Mesodermal cell (in vitro differentiated cells): ENCODE measurements around the gene KIF1C.

Experiments
- H3K27ac ChIP-seq: 2 replicates; pipeline ENCODE4 v1.7.0; 2013; ENCODE audit warnings: mild to moderate bottlenecking, low read depth, low read length, moderate library complexity; ENCODE audit not compliant: severe bottlenecking
- H3K36me3 ChIP-seq: 2 replicates; pipeline ENCODE4 v1.7.1; 2013; ENCODE audit warnings: mild to moderate bottlenecking, low read length, moderate library complexity; ENCODE audit not compliant: control insufficient read depth, insufficient read depth
- H3K4me1 ChIP-seq: one replicate; pipeline ENCODE4 v1.7.1; 2013; ENCODE audit warnings: mild to moderate bottlenecking, low read length; ENCODE audit not compliant: insufficient read depth, control insufficient read depth, poor library complexity, severe bottlenecking
- H3K4me3 ChIP-seq: 2 replicates; pipeline ENCODE4 v1.7.0; 2013; ENCODE audit warnings: low read length, control low read depth, mild to moderate bottlenecking; ENCODE audit not compliant: insufficient read depth, poor library complexity, severe bottlenecking; ENCODE audit errors: extremely low read depth
- H3K9me3 ChIP-seq: 2 replicates; pipeline ENCODE4 v1.7.1; 2013; ENCODE audit warnings: mild to moderate bottlenecking, low read length, moderate library complexity; ENCODE audit not compliant: control insufficient read depth
- WGBS, 2 experiments: methylation state at CpG; one replicate each; pipeline ENCODE4 v1.1.5; 2013; ENCODE audit warnings: missing lambda C conversion rate in 2 of 2; ENCODE audit not compliant: insufficient coverage in 2 of 2; 5-methylcytosine and 5-hydroxymethylcytosine counted together

Gene KIF1C

GRCh38 chr17:5031365-5032082 lies 33.8 kb downstream of the KIF1C start:
- WGBS, 2 experiments: 9 to 18% methylated on average over 14 to 17 of the region's 48 CpGs
- Histone ChIP-seq H3K36me3 (no peaks in the 10 kb centered on the region), H3K27ac (no peak overlapping the region), H3K4me3 (peak overlapping the region; percentile 25), H3K4me1 (no peaks in the 10 kb centered on the region), H3K9me3 (no peaks in the 10 kb centered on the region)

DNA sequence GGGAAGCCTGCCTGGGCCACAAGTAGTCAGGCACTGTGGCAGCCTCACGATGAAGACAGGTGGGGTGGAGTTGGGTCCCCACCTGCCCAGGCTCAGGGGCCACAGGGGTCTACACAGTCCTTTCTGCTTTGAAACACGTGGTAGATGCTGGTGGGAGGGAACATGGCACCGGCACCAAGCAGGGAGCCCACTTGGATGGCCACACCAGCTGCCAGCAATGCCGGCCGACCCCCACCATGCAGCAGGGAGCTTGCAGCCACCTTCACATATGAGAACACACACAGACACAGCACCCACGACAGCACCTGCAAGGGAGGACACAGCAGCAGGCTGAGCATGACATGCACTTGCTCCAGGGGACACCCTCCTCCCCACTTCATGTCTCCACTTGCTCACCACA lies 35.1 kb downstream of the KIF1C start:
- Histone ChIP-seq H3K4me3 (no peak overlapping the region), H3K4me1 (no peaks in the 10 kb centered on the region), H3K9me3 (no peaks in the 10 kb centered on the region), H3K27ac (no peak overlapping the region), H3K36me3 (no peaks in the 10 kb centered on the region)
- 100% methylated on average over 3 of the region's 6 CpGs for WGBS, 2 experiments

GRCh38 chr17:5033352-5034015 lies 35.7 kb downstream of the KIF1C start:
- no peaks in the 10 kb centered on the region for H3K4me1 ChIP-seq
- 88 to 92% methylated on average over 12 of the region's 13 CpGs for WGBS, 2 experiments
- no peaks in the 10 kb centered on the region for H3K36me3 ChIP-seq
- H3K27ac ChIP-seq: no peak overlapping the region
- H3K9me3 ChIP-seq: no peaks in the 10 kb centered on the region
- H3K4me3 ChIP-seq: no peak overlapping the region

GRCh38 chr17:5034063-5034462 lies 36.3 kb downstream of the KIF1C start:
- H3K36me3 ChIP-seq: no peaks in the 10 kb centered on the region
- no peak overlapping the region for H3K4me3 ChIP-seq
- H3K27ac ChIP-seq: no peak overlapping the region
- H3K4me1 ChIP-seq: no peaks in the 10 kb centered on the region
- no peaks in the 10 kb centered on the region for H3K9me3 ChIP-seq
- WGBS, 2 experiments: 93 to 100% methylated on average over 2 to 4 of the region's 5 CpGs

DNA sequence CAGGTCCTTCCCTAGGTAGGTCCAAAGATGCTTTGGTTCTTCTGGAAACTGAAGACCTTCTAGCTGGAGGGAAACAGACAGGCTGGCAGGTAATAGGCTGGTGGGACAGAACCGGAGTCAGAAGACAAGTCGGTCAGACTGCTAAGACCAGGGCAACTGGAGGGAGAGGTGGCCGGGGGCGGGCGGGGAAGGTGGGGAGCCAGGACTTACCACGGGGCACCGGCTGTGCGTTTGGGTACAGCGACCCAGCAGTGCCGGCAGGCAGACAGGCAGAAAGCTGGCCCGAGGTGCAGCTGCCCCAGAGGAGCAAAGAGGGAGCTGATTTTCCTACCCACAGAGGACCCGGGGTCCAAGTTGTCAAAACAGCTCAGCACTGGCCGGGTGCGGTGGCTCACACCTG lies 36.9 kb downstream of the KIF1C start:
- Histone ChIP-seq H3K4me3 (no peak overlapping the region), H3K4me1 (no peaks in the 10 kb centered on the region), H3K27ac (no peak overlapping the region), H3K9me3 (no peaks in the 10 kb centered on the region), H3K36me3 (no peaks in the 10 kb centered on the region)
- whole genome bisulfite sequencing, 2 experiments: 77 to 94% methylated on average over 11 to 14 of the region's 14 CpGs

- Histone ChIP-seq H3K9me3 (peaks cover 1% of the 10 kb centered on the region), H3K4me3 (no peak within 1 kb of the TSS), H3K36me3 (no peaks in the 10 kb centered on the region), H3K27ac (no peak within 1 kb of the TSS), H3K4me1 (no peaks in the 10 kb centered on the region)
- 13 to 21% methylated on average over 14 to 17 of the region's 24 CpGs for WGBS, 2 experiments
These were observed 37.6 kb downstream of the KIF1C start, which contains the start of gene SLC52A1 for GRCh38 chr17:5035315-5035714. Gene SLC52A1, minus strand, starts transcription at chr17:5035426. Its CDS starts 820 bp downstream, at chr17:5034606.

GRCh38 chr17:5042157-5043022 lies 44.6 kb downstream of the KIF1C start:
- H3K36me3 ChIP-seq: no peaks in the 10 kb centered on the region
- WGBS, 2 experiments: 91 to 93% methylated on average over 8 to 12 of the region's 15 CpGs
- no peak overlapping the region for H3K27ac ChIP-seq
- H3K4me3 ChIP-seq: no peak overlapping the region
- H3K4me1 ChIP-seq: no peaks in the 10 kb centered on the region
- H3K9me3 ChIP-seq: peaks cover 5% of the 10 kb centered on the region

- WGBS, 2 experiments: 88 to 90% methylated on average over 1 of the region's 1 CpG
These were observed 45.8 kb downstream of the KIF1C start for GRCh38 chr17:5043524-5043923.

DNA sequence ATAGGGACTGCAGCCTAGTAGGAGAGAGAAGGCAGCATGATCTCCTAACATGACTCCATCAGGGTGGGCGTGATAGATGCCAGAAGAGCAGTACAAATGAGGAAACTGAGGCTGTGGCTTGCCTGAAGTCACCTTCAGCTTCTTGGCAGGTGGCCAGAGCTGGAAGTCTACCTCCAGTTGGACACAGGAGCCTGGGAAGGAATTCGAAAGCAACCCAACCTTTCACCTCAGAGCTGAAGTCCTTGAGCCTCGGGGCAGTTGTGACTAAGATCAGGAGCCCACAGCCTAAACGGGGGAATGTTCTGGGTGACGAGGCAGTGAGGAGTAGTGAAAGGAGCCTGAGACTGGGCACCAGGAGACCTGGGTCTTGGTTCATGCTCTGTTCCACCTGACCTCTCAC lies 46.9 kb downstream of the KIF1C start:
- Histone ChIP-seq H3K4me3 (no peak overlapping the region), H3K4me1 (no peaks in the 10 kb centered on the region), H3K27ac (no peak overlapping the region), H3K36me3 (no peaks in the 10 kb centered on the region), H3K9me3 (peaks cover 5% of the 10 kb centered on the region)
- WGBS, 2 experiments: 92 to 96% methylated on average over 4 of the region's 5 CpGs

More at GRCh38 chr17:5043524-5043923, 45.8 kb downstream of the KIF1C start:
- Histone ChIP-seq H3K9me3 (peaks cover 5% of the 10 kb centered on the region), H3K36me3 (no peaks in the 10 kb centered on the region), H3K27ac (no peak overlapping the region), H3K4me3 (no peak overlapping the region), H3K4me1 (no peaks in the 10 kb centered on the region)

DNA sequence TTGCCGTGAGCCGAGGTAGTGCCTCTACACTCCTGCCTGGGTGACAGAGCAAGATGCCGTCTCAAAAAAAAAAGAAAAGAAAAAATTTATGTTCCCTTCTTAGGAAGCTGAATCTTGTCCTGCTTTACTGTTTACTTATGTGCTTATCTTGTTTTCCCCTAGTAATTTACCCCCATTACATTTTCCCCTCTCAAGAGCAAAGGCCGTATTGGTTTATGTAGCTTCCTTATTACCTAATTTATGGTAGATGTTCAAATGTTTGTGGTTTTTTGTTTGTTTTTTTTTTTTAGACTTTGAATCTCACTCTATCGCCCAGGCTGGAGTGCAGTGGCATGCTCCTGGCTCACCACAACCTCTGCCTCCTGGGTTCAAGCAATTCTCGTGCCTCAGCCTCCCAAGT lies 47.7 kb downstream of the KIF1C start:
- Histone ChIP-seq H3K4me3 (no peak overlapping the region), H3K27ac (no peak overlapping the region), H3K9me3 (peaks cover 2% of the 10 kb centered on the region), H3K4me1 (no peaks in the 10 kb centered on the region), H3K36me3 (no peaks in the 10 kb centered on the region)
- WGBS, 2 experiments: 77 to 97% methylated on average over 3 to 4 of the region's 6 CpGs
